ENCODE data around the gene RASGEF1C. TPM values are rescaled to one million over a fixed set of nuclear protein-coding genes. Genes with fewer than 3 reads are reported as not detected.

The RASGEF1C gene
- total RNA-seq, 1 donor from 2014 or later = not detected

DNA sequence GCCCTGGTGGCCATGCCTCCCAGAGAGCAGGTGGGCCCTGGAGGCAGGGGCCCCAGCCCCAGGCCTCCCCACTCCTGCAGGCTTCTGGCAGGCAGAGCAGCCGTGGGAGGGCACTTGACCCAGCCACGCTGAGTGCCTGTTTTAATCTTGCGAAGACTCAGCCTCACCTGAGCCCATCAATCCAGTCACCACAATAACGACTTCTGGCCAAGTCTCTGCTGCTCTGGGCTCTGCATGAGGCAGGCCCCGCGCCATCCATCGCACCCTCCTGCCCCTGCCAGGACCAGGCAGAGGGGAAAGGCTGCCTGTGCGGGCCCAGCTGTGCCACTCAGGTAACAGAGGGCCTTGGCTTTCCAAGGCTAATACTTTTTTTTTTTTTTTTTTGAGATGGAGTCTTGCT is 32.8 kb downstream of the RASGEF1C start:
- Histone ChIP-seq H3K36me3 (no peaks in the 10 kb centered on the region), H3K4me1 (no peaks in the 10 kb centered on the region), H3K9me3 (no peaks in the 10 kb centered on the region), H3K4me3 (no peak overlapping the region), H3K27me3 (ENCODE audit: low read depth) (peaks cover 25% of the 10 kb centered on the region), H3K27ac (no peak overlapping the region)
- ATAC-seq (no peak), DNase-seq (no peak)
- intact Hi-C loops (cut with DNase I) = no loop called here
- TF ChIP-seq, protein P1, sequence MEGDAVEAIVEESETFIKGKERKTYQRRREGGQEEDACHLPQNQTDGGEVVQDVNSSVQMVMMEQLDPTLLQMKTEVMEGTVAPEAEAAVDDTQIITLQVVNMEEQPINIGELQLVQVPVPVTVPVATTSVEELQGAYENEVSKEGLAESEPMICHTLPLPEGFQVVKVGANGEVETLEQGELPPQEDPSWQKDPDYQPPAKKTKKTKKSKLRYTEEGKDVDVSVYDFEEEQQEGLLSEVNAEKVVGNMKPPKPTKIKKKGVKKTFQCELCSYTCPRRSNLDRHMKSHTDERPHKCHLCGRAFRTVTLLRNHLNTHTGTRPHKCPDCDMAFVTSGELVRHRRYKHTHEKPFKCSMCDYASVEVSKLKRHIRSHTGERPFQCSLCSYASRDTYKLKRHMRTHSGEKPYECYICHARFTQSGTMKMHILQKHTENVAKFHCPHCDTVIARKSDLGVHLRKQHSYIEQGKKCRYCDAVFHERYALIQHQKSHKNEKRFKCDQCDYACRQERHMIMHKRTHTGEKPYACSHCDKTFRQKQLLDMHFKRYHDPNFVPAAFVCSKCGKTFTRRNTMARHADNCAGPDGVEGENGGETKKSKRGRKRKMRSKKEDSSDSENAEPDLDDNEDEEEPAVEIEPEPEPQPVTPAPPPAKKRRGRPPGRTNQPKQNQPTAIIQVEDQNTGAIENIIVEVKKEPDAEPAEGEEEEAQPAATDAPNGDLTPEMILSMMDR (IDR thresholded peaks at IDR 0.05) = no peak

DNA sequence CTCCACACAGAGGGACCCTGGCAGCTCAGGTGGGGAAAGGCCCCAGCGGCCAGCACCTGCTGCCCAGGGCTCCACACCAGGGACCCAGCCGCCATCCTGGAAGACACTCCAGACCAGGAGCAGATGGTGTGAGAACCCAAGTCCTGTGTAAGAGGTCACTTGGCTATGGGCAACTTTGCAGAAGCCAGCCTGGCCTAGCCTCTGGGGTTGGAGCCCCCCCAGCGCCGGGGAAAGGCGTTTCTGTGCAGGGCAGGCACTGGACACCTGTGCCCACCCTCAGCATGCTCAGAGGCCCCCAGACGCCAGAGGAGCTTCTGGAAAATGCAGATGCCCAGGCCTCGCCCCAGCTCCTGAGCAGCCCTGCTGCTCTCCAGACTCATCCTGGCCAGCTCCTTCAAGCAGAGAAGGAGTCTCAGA is 34.0 kb downstream of the RASGEF1C start:
- Histone ChIP-seq H3K4me3 (no peak overlapping the region), H3K27me3 (ENCODE audit: low read depth) (peaks cover 14% of the 10 kb centered on the region), H3K9me3 (no peaks in the 10 kb centered on the region), H3K4me1 (no peaks in the 10 kb centered on the region), H3K27ac (no peak overlapping the region), H3K36me3 (no peaks in the 10 kb centered on the region)
- TF ChIP-seq, protein P1 (IDR thresholded peaks at IDR 0.05) = no peak
- DNase-seq (no peak), ATAC-seq (no peak)
- intact Hi-C loops (cut with DNase I) = no loop called here

DNA sequence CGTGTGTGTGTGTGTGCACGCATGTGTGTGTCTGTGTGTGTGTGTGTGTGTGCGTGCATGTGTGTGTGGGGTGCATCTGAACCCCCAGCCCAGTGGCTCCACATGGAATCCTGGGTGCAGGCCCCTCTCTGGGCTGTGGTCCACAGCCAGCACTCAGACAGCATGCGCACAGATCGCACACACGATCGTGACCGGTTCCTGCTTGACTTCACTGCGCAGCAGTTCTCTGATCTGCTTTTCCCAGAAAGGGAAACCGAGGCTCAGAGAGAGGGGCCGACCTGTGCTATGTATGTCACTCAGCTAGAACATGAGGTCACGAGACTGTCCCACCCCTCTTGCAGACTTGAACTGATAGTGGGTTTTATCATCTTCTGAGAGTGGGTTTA is 34.4 kb downstream of the RASGEF1C start:
- TF ChIP-seq, protein P1 (IDR thresholded peaks at IDR 0.05) = no peak
- ATAC-seq (no peak), DNase-seq (no peak)
- intact Hi-C loops (cut with DNase I) = no loop called here
- Histone ChIP-seq H3K27me3 (ENCODE audit: low read depth) (peaks cover 12% of the 10 kb centered on the region), H3K27ac (no peak overlapping the region), H3K9me3 (no peaks in the 10 kb centered on the region), H3K36me3 (no peaks in the 10 kb centered on the region), H3K4me1 (no peaks in the 10 kb centered on the region), H3K4me3 (no peak overlapping the region)

DNA sequence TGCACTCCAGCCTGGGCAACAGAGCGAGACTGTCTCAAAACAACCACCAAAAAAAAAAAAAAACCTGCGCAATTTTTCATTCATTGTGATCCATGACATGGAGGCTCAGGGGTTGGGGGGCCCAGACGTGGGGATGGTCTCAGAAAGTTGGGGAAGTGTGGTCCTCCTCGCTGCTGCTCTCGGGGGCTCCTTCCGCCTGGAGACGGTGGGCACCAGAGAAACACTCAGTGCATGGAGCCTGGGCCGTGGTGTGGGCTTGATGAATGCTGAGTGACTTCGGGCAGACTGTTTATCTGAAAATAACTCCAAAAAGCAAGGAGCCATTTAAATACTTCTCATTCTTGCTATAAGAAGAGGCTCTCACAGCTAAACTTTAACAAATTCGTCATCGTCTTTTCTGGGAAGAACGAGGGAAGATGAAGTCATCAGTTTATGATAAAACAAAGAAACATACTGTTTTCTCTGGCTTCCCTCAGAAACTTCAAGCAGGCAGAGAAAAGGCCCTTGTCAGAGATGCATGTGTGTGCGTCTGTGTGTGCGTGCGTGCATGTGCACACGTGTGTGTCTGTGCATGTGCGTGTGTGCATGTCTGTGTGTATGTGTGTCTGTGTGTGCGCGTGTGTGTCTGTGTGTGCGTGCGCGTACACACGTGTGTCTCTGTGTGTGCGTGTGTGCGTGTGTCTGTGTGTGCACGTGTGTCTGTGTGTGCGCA is 35.0 kb downstream of the RASGEF1C start:
- Histone ChIP-seq H3K9me3 (no peaks in the 10 kb centered on the region), H3K27me3 (ENCODE audit: low read depth) (peaks cover 12% of the 10 kb centered on the region), H3K4me1 (no peaks in the 10 kb centered on the region), H3K4me3 (no peak overlapping the region), H3K36me3 (no peaks in the 10 kb centered on the region), H3K27ac (no peak overlapping the region)
- ATAC-seq (no peak), DNase-seq (no peak)
- intact Hi-C loops (cut with DNase I) = no loop called here
- TF ChIP-seq, protein P1 (IDR thresholded peaks at IDR 0.05) = no peak

DNA sequence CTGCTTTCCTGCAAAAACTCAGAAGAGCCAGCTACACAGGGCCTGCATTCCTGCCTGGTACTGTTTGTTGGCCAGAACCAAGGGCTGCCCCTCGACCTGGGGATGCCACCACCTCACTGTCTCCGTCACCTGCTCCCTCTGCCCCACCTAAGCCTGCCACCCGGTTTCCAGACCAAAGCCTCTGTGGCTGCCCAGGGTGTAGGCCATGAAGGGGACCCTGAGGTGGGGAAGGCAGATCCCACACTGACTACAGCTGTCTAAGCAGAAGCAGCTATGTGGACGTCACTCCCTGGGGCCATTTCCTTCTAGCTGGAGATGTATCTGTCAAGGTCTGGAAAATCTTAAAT is 35.8 kb downstream of the RASGEF1C start:
- Histone ChIP-seq H3K27ac (no peak overlapping the region), H3K4me3 (no peak overlapping the region), H3K27me3 (ENCODE audit: low read depth) (peaks cover 12% of the 10 kb centered on the region), H3K36me3 (no peaks in the 10 kb centered on the region), H3K4me1 (no peaks in the 10 kb centered on the region), H3K9me3 (no peaks in the 10 kb centered on the region)
- ATAC-seq (no peak), DNase-seq (no peak)
- TF ChIP-seq, protein P1 (IDR thresholded peaks at IDR 0.05) = no peak
- intact Hi-C loops (cut with DNase I) = no loop called here

Measured in lower lobe of right lung (tissue), 2 donors.